OCI-LY1 (cell line): ENCODE data around the gene RNF11.

Experiments used
- EZH2 ChIP-seq: fragments of 200-600 bp; sonication (generic), shearing (Covaris generic); IDR thresholded peaks from 2 replicates; pipeline ENCODE4 v1.8.0; 2017; ENCODE audit warnings: borderline replicate concordance, mixed run types, mild to moderate bottlenecking, antibody characterized with exemption, low read length, moderate library complexity, mixed read lengths
- TF ChIP-seq, protein P1 (sequence below): fragments of 200-600 bp; sonication (generic), shearing (Covaris generic); IDR thresholded peaks from 2 replicates; pipeline ENCODE4 v1.5.1; 2017; ENCODE audit warnings: mild to moderate bottlenecking, antibody characterized with exemption, low read length, moderate library complexity, mixed read lengths

DNA sequence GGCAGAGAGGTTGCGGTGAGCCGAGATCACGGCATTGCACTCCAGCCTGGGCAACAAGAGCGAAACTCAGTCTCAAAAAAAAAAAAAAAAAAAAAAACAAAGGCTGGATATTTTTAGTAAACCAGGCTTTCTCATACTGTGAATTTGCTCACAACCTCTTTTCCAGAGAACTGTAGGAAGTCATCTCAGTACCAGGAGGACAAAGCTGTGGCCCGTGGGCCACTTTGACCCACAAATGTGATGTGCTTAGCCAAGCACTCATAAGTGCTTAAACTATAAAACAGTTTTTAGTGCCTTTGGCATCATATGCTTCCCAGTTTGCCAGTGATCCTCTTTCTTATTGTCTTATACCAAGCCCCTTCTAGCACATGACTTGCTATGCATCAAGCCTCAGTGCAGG, 46.5 kb downstream of the RNF11 start:
- TF ChIP-seq, protein P1, sequence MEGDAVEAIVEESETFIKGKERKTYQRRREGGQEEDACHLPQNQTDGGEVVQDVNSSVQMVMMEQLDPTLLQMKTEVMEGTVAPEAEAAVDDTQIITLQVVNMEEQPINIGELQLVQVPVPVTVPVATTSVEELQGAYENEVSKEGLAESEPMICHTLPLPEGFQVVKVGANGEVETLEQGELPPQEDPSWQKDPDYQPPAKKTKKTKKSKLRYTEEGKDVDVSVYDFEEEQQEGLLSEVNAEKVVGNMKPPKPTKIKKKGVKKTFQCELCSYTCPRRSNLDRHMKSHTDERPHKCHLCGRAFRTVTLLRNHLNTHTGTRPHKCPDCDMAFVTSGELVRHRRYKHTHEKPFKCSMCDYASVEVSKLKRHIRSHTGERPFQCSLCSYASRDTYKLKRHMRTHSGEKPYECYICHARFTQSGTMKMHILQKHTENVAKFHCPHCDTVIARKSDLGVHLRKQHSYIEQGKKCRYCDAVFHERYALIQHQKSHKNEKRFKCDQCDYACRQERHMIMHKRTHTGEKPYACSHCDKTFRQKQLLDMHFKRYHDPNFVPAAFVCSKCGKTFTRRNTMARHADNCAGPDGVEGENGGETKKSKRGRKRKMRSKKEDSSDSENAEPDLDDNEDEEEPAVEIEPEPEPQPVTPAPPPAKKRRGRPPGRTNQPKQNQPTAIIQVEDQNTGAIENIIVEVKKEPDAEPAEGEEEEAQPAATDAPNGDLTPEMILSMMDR, result no peak
- no peak for TF ChIP-seq EZH2
